Mononuclear cell (primary cell): ENCODE data around the gene TMEM132A. TPM values are rescaled to one million over a fixed set of nuclear protein-coding genes. Genes with fewer than 3 reads are reported as not detected.

ENCODE experiments used
- H3K27me3 ChIP-seq: 2 replicates; pipeline ENCODE4 v1.6.0; 2011; ENCODE audit warnings: low read length, control low read depth; ENCODE audit not compliant: insufficient read depth
- H3K4me1 ChIP-seq: 2 replicates; pipeline ENCODE4 v1.5.1; 2011; ENCODE audit warnings: mild to moderate bottlenecking, low read length, control low read depth; ENCODE audit not compliant: insufficient read depth
- H3K4me3 ChIP-seq: 2 replicates; pipeline ENCODE4 v1.5.1; 2011; ENCODE audit warnings: mild to moderate bottlenecking, low read length, moderate library complexity
- H3K9me3 ChIP-seq: 2 replicates; pipeline ENCODE4 v1.5.1; 2011; ENCODE audit warnings: low read depth, mild to moderate bottlenecking, control low read depth, low read length
- total RNA-seq: library from RNA; depleted of rRNA; stranded (reverse); fragments of >200 nt; gene quantifications from one replicate; pipeline ENCODE4 v1.2.3, GENCODE V29; 2012

Gene TMEM132A
- total RNA-seq, 1 donor: 0.42 TPM

GRCh38 chr11:60935676-60936442, 11.6 kb downstream of the TMEM132A start:
- Histone ChIP-seq H3K4me1 (peaks cover 14% of the 10 kb centered on the region), H3K9me3 (no peaks in the 10 kb centered on the region), H3K27me3 (no peaks in the 10 kb centered on the region), H3K4me3 (no peak overlapping the region)

GRCh38 chr11:60936467-60937143, 12.3 kb downstream of the TMEM132A start:
- H3K4me3 ChIP-seq: no peak overlapping the region

GRCh38 chr11:60937144-60937527, 12.9 kb downstream of the TMEM132A start:
- Histone ChIP-seq H3K4me3 (no peak overlapping the region), H3K4me1 (peaks cover 5% of the 10 kb centered on the region), H3K27me3 (no peaks in the 10 kb centered on the region), H3K9me3 (no peaks in the 10 kb centered on the region)

More at GRCh38 chr11:60936467-60937143, 12.3 kb downstream of the TMEM132A start:
- Histone ChIP-seq H3K27me3 (no peaks in the 10 kb centered on the region), H3K4me1 (peaks cover 8% of the 10 kb centered on the region), H3K9me3 (no peaks in the 10 kb centered on the region)

- H3K9me3 ChIP-seq: no peaks in the 10 kb centered on the region
Measured at GRCh38 chr11:60937811-60938210, 13.6 kb downstream of the TMEM132A start.

GRCh38 chr11:60938500-60938899, 14.2 kb downstream of the TMEM132A start:
- H3K4me1 ChIP-seq: peaks cover 5% of the 10 kb centered on the region
- H3K4me3 ChIP-seq: no peak overlapping the region
- no peaks in the 10 kb centered on the region for H3K27me3 ChIP-seq
- no peaks in the 10 kb centered on the region for H3K9me3 ChIP-seq

More at GRCh38 chr11:60937811-60938210, 13.6 kb downstream of the TMEM132A start:
- H3K4me1 ChIP-seq: peaks cover 6% of the 10 kb centered on the region
- H3K4me3 ChIP-seq: no peak overlapping the region
- H3K27me3 ChIP-seq: no peaks in the 10 kb centered on the region

- H3K4me3 ChIP-seq: no peak overlapping the region
- H3K9me3 ChIP-seq: no peaks in the 10 kb centered on the region
- H3K4me1 ChIP-seq: peaks cover 5% of the 10 kb centered on the region
- no peaks in the 10 kb centered on the region for H3K27me3 ChIP-seq
Measured at GRCh38 chr11:60939301-60939700, 15.0 kb downstream of the TMEM132A start.

GRCh38 chr11:60939855-60940254, 15.6 kb downstream of the TMEM132A start:
- no peak overlapping the region for H3K4me3 ChIP-seq
- H3K27me3 ChIP-seq: no peaks in the 10 kb centered on the region
- H3K4me1 ChIP-seq: peaks cover 5% of the 10 kb centered on the region
- H3K9me3 ChIP-seq: no peaks in the 10 kb centered on the region

- no peaks in the 10 kb centered on the region for H3K9me3 ChIP-seq
- no peak overlapping the region for H3K4me3 ChIP-seq
- H3K4me1 ChIP-seq: peaks cover 5% of the 10 kb centered on the region
- H3K27me3 ChIP-seq: no peaks in the 10 kb centered on the region
Measured at GRCh38 chr11:60941371-60942119, 17.3 kb downstream of the TMEM132A start.

- no peaks in the 10 kb centered on the region for H3K9me3 ChIP-seq
- peaks cover 5% of the 10 kb centered on the region for H3K4me1 ChIP-seq
- no peaks in the 10 kb centered on the region for H3K27me3 ChIP-seq
- no peak overlapping the region for H3K4me3 ChIP-seq
Measured at GRCh38 chr11:60942219-60942618, 18.0 kb downstream of the TMEM132A start.

GRCh38 chr11:60942970-60943565, 18.8 kb downstream of the TMEM132A start:
- no peaks in the 10 kb centered on the region for H3K9me3 ChIP-seq
- no peak overlapping the region for H3K4me3 ChIP-seq
- no peaks in the 10 kb centered on the region for H3K27me3 ChIP-seq
- H3K4me1 ChIP-seq: peaks cover 10% of the 10 kb centered on the region

GRCh38 chr11:60944490-60945294, 20.4 kb downstream of the TMEM132A start:
- H3K4me3 ChIP-seq: no peak overlapping the region
- H3K27me3 ChIP-seq: no peaks in the 10 kb centered on the region
- peaks cover 23% of the 10 kb centered on the region for H3K4me1 ChIP-seq
- no peaks in the 10 kb centered on the region for H3K9me3 ChIP-seq

- Histone ChIP-seq H3K4me3 (no peak overlapping the region), H3K27me3 (no peaks in the 10 kb centered on the region), H3K4me1 (peaks cover 29% of the 10 kb centered on the region), H3K9me3 (no peaks in the 10 kb centered on the region)
Measured at GRCh38 chr11:60945295-60945667, 21.0 kb downstream of the TMEM132A start.

- peaks cover 37% of the 10 kb centered on the region for H3K4me1 ChIP-seq
- no peaks in the 10 kb centered on the region for H3K9me3 ChIP-seq
- no peaks in the 10 kb centered on the region for H3K27me3 ChIP-seq
- H3K4me3 ChIP-seq: no peak overlapping the region
Measured at GRCh38 chr11:60946601-60947264, 22.5 kb downstream of the TMEM132A start.

GRCh38 chr11:60947700-60948099, 23.4 kb downstream of the TMEM132A start:
- Histone ChIP-seq H3K27me3 (no peaks in the 10 kb centered on the region), H3K9me3 (no peaks in the 10 kb centered on the region), H3K4me1 (peaks cover 38% of the 10 kb centered on the region), H3K4me3 (no peak overlapping the region)
